Measurements from ENCODE around the gene ZBTB11.
A peak's percentile ranks its signal among the peaks of the same experiment; 100 is the strongest.
"Not testable (repeated sequence)": the region's sequence is repeated elsewhere in the genome, so short reads cannot be mapped to it uniquely, and the experiment has no call there.

The ZBTB11 gene

GRCh38 chr3:101691685-101692671 is 15.0 kb upstream of the ZBTB11 start:
- DNase-seq = not testable (repeated sequence)

- DNase-seq = no peak
Measured at GRCh38 chr3:101690972-101691371, 14.0 kb upstream of the ZBTB11 start.

GRCh38 chr3:101689286-101689685 is 12.4 kb upstream of the ZBTB11 start:
- no peak for DNase-seq

GRCh38 chr3:101687142-101687931 is 10.4 kb upstream of the ZBTB11 start:
- DNase-seq = peak; percentile 12

- DNase-seq = peak; percentile 7
Measured at GRCh38 chr3:101685870-101686307, 9.0 kb upstream of the ZBTB11 start.

- no peak for DNase-seq
Measured at GRCh38 chr3:101685050-101685400, 8.1 kb upstream of the ZBTB11 start.

GRCh38 chr3:101680466-101680865 is 3.5 kb upstream of the ZBTB11 start:
- no peak for DNase-seq

GRCh38 chr3:101678837-101679236 is 1.9 kb upstream of the ZBTB11 start:
- DNase-seq = not testable (repeated sequence)

GRCh38 chr3:101677436-101678286 is 729 bp upstream of the ZBTB11 start:
- no peak for DNase-seq

GRCh38 chr3:101676216-101676764 is 642 bp downstream of the ZBTB11 start:
- peak; percentile 97 for DNase-seq

- no peak for DNase-seq
Measured at GRCh38 chr3:101675709-101676215, 1.2 kb downstream of the ZBTB11 start.

GRCh38 chr3:101674518-101674917 is 2.4 kb downstream of the ZBTB11 start:
- DNase-seq = no peak

GRCh38 chr3:101673953-101674352 is 3.0 kb downstream of the ZBTB11 start:
- DNase-seq = no peak

GRCh38 chr3:101671014-101671413 is 5.9 kb downstream of the ZBTB11 start:
- no peak for DNase-seq

- DNase-seq = no peak
Measured at GRCh38 chr3:101667844-101668243, 9.1 kb downstream of the ZBTB11 start.

GRCh38 chr3:101667331-101667730 is 9.6 kb downstream of the ZBTB11 start:
- DNase-seq = no peak

GRCh38 chr3:101665851-101666250 is 11.1 kb downstream of the ZBTB11 start:
- no peak for DNase-seq

- DNase-seq = no peak
Measured at GRCh38 chr3:101665357-101665756, 11.6 kb downstream of the ZBTB11 start.

- DNase-seq = no peak
Measured at GRCh38 chr3:101660714-101661113, 16.2 kb downstream of the ZBTB11 start.

GRCh38 chr3:101656651-101657050 is 20.3 kb downstream of the ZBTB11 start:
- DNase-seq = no peak

GRCh38 chr3:101646726-101647125 is 30.2 kb downstream of the ZBTB11 start:
- no peak for DNase-seq

Measured in CD4-positive, alpha-beta T cell treated with Interleukin-17A for 4 hours (primary cell).